Activated naive CD4-positive, alpha-beta T cell treated with anti-CD3 and anti-CD28 coated beads for 36 hours (primary cell): ENCODE measurements around the gene TMEM132E. TPM values are rescaled to one million over a fixed set of nuclear protein-coding genes. Genes with fewer than 3 reads are reported as not detected.

Experiments
- CTCF ChIA-PET: fragments of 350-600 bp; sonication (Branson Sonifier 250); formaldehyde crosslinking; loops from one replicate; lab custom pipeline; 2021; ENCODE audit warnings: antibody characterized with exemption; lab: Charles Lee
- DNase-seq: peaks from one replicate; pipeline ENCODE4 v3.0.0-alpha.2; 2020
- H3K27ac Mint-ChIP-seq: one replicate; pipeline ENCODE4 v1.8.0; 2021; ENCODE audit warnings: mild to moderate bottlenecking, mixed read lengths
- H3K27me3 Mint-ChIP-seq: one replicate; pipeline ENCODE4 v1.8.0; 2021; ENCODE audit warnings: low read depth, mixed read lengths
- H3K36me3 Mint-ChIP-seq: one replicate; pipeline ENCODE4 v1.8.0; 2021; ENCODE audit warnings: low read depth, mixed read lengths
- H3K4me1 Mint-ChIP-seq: one replicate; pipeline ENCODE4 v1.8.0; 2021; ENCODE audit warnings: low read depth, mixed read lengths
- H3K4me3 Mint-ChIP-seq: one replicate; pipeline ENCODE4 v1.8.0; 2021; ENCODE audit warnings: mild to moderate bottlenecking, moderate library complexity, mixed read lengths
- H3K9me3 Mint-ChIP-seq: one replicate; pipeline ENCODE4 v1.8.0; 2021; ENCODE audit warnings: mixed read lengths
- intact Hi-C: fragments of 100-400 bp; cut with micrococcal nuclease; formaldehyde crosslinking; loops from one replicate; pipeline ENCODE4 v1.15.1; 2023
- total RNA-seq, 2 experiments: library from RNA; stranded (reverse); gene quantifications; one replicate each; pipeline ENCODE4 v1.2.3, GENCODE V29; 2021

The TMEM132E gene
- total RNA-seq, 2 experiments from 2014 or later: not detected

- CTCF ChIA-PET: interaction anchor here (0.6 to 1.3 kb wide), 3 partner anchors 42 to 143 kb away, joined by 3 to 4 read pairs (median 3); no protein-coding TSS in a partner anchor
- H3K27me3 Mint-ChIP-seq: peaks cover 52% of the 10 kb centered on the region
- no peak overlapping the region for H3K27ac Mint-ChIP-seq
- no peak for DNase-seq
- intact Hi-C loops: no loop called here
- H3K9me3 Mint-ChIP-seq: no peaks in the 10 kb centered on the region
- H3K4me1 Mint-ChIP-seq: peaks cover 4% of the 10 kb centered on the region
- H3K4me3 Mint-ChIP-seq: no peak overlapping the region
- H3K36me3 Mint-ChIP-seq: no peaks in the 10 kb centered on the region
Observed at GRCh38 chr17:34586346-34586846, 7.0 kb downstream of the TMEM132E start.

- intact Hi-C loops: loop anchor here (1.0 kb wide), 1 partner anchor 13 kb away; no protein-coding TSS in a partner anchor
- CTCF ChIA-PET: no interaction called here
Observed at GRCh38 chr17:34588266-34588665, 8.9 kb downstream of the TMEM132E start.

GRCh38 chr17:34589120-34589965 is 10.0 kb downstream of the TMEM132E start:
- Mint-ChIP-seq H3K36me3 (no peaks in the 10 kb centered on the region), H3K9me3 (no peaks in the 10 kb centered on the region), H3K27ac (no peak overlapping the region), H3K4me1 (no peaks in the 10 kb centered on the region), H3K27me3 (peaks cover 31% of the 10 kb centered on the region), H3K4me3 (no peak overlapping the region)
- CTCF ChIA-PET: no interaction called here
- intact Hi-C loops: no loop called here
- no peak for DNase-seq

More at GRCh38 chr17:34588266-34588665, 8.9 kb downstream of the TMEM132E start:
- no peaks in the 10 kb centered on the region for H3K4me1 Mint-ChIP-seq
- H3K9me3 Mint-ChIP-seq: no peaks in the 10 kb centered on the region
- no peak for DNase-seq
- peaks cover 41% of the 10 kb centered on the region for H3K27me3 Mint-ChIP-seq
- no peak overlapping the region for H3K4me3 Mint-ChIP-seq
- H3K27ac Mint-ChIP-seq: no peak overlapping the region
- H3K36me3 Mint-ChIP-seq: no peaks in the 10 kb centered on the region

GRCh38 chr17:34592002-34592401 is 12.6 kb downstream of the TMEM132E start:
- peaks cover 23% of the 10 kb centered on the region for H3K27me3 Mint-ChIP-seq
- H3K27ac Mint-ChIP-seq: no peak overlapping the region
- no peaks in the 10 kb centered on the region for H3K36me3 Mint-ChIP-seq
- no peak overlapping the region for H3K4me3 Mint-ChIP-seq
- no peak for DNase-seq
- intact Hi-C loops: no loop called here
- CTCF ChIA-PET: no interaction called here
- no peaks in the 10 kb centered on the region for H3K9me3 Mint-ChIP-seq
- H3K4me1 Mint-ChIP-seq: no peaks in the 10 kb centered on the region

GRCh38 chr17:34596920-34597319 is 17.5 kb downstream of the TMEM132E start:
- Mint-ChIP-seq H3K4me1 (no peaks in the 10 kb centered on the region), H3K27me3 (peaks cover 2% of the 10 kb centered on the region), H3K9me3 (no peaks in the 10 kb centered on the region), H3K4me3 (no peak overlapping the region), H3K36me3 (no peaks in the 10 kb centered on the region), H3K27ac (no peak overlapping the region)
- DNase-seq: no peak
- intact Hi-C loops: no loop called here
- CTCF ChIA-PET: no interaction called here

GRCh38 chr17:34598161-34598776 is 18.9 kb downstream of the TMEM132E start:
- Mint-ChIP-seq H3K27me3 (peaks cover 2% of the 10 kb centered on the region), H3K27ac (no peak overlapping the region), H3K4me3 (no peak overlapping the region), H3K36me3 (no peaks in the 10 kb centered on the region), H3K4me1 (no peaks in the 10 kb centered on the region), H3K9me3 (no peaks in the 10 kb centered on the region)
- CTCF ChIA-PET: no interaction called here
- no peak for DNase-seq
- intact Hi-C loops: no loop called here

GRCh38 chr17:34601416-34601815 is 22.0 kb downstream of the TMEM132E start:
- Mint-ChIP-seq H3K27me3 (peaks cover 2% of the 10 kb centered on the region), H3K36me3 (no peaks in the 10 kb centered on the region), H3K9me3 (no peaks in the 10 kb centered on the region), H3K27ac (no peak overlapping the region), H3K4me3 (no peak overlapping the region), H3K4me1 (no peaks in the 10 kb centered on the region)
- CTCF ChIA-PET: interaction anchor here (1.4 kb wide), 1 partner anchor 32 kb away, joined by 3 read pairs; no protein-coding TSS in a partner anchor
- no peak for DNase-seq
- intact Hi-C loops: loop anchor here (1.0 kb wide), 1 partner anchor 13 kb away; no protein-coding TSS in a partner anchor

GRCh38 chr17:34603974-34604373 is 24.6 kb downstream of the TMEM132E start:
- H3K27ac Mint-ChIP-seq: no peak overlapping the region
- peaks cover 7% of the 10 kb centered on the region for H3K27me3 Mint-ChIP-seq
- no peak for DNase-seq
- no peak overlapping the region for H3K4me3 Mint-ChIP-seq
- no peaks in the 10 kb centered on the region for H3K36me3 Mint-ChIP-seq
- CTCF ChIA-PET: no interaction called here
- intact Hi-C loops: no loop called here
- no peaks in the 10 kb centered on the region for H3K4me1 Mint-ChIP-seq
- H3K9me3 Mint-ChIP-seq: no peaks in the 10 kb centered on the region

GRCh38 chr17:34606763-34607162 is 27.4 kb downstream of the TMEM132E start:
- H3K4me3 Mint-ChIP-seq: no peak overlapping the region
- no peaks in the 10 kb centered on the region for H3K9me3 Mint-ChIP-seq
- no peak overlapping the region for H3K27ac Mint-ChIP-seq
- peaks cover 24% of the 10 kb centered on the region for H3K27me3 Mint-ChIP-seq
- H3K36me3 Mint-ChIP-seq: no peaks in the 10 kb centered on the region
- CTCF ChIA-PET: no interaction called here
- DNase-seq: no peak
- no peaks in the 10 kb centered on the region for H3K4me1 Mint-ChIP-seq
- intact Hi-C loops: no loop called here

- Mint-ChIP-seq H3K36me3 (no peaks in the 10 kb centered on the region), H3K27ac (no peak overlapping the region), H3K27me3 (peaks cover 25% of the 10 kb centered on the region), H3K4me1 (no peaks in the 10 kb centered on the region), H3K9me3 (no peaks in the 10 kb centered on the region), H3K4me3 (no peak overlapping the region)
- no peak for DNase-seq
- intact Hi-C loops: no loop called here
- CTCF ChIA-PET: no interaction called here
Observed at GRCh38 chr17:34607917-34608316, 28.5 kb downstream of the TMEM132E start.

- H3K27me3 Mint-ChIP-seq: peaks cover 29% of the 10 kb centered on the region
- no peak overlapping the region for H3K27ac Mint-ChIP-seq
- H3K4me3 Mint-ChIP-seq: no peak overlapping the region
- H3K9me3 Mint-ChIP-seq: no peaks in the 10 kb centered on the region
- H3K4me1 Mint-ChIP-seq: no peaks in the 10 kb centered on the region
- H3K36me3 Mint-ChIP-seq: no peaks in the 10 kb centered on the region
- CTCF ChIA-PET: no interaction called here
- intact Hi-C loops: no loop called here
- no peak for DNase-seq
Observed at GRCh38 chr17:34609210-34609609, 29.8 kb downstream of the TMEM132E start.

GRCh38 chr17:34610039-34610438 is 30.7 kb downstream of the TMEM132E start:
- Mint-ChIP-seq H3K36me3 (no peaks in the 10 kb centered on the region), H3K9me3 (no peaks in the 10 kb centered on the region), H3K4me3 (no peak overlapping the region), H3K4me1 (no peaks in the 10 kb centered on the region), H3K27ac (no peak overlapping the region), H3K27me3 (peaks cover 29% of the 10 kb centered on the region)
- no peak for DNase-seq
- CTCF ChIA-PET: no interaction called here
- intact Hi-C loops: no loop called here
